NCI-H526 (cell line): ENCODE results near the gene TRAF3.

Experiments
- DNase-seq, 2 experiments: peaks; one replicate each; lab custom pipeline; 2025; lab: John Stamatoyannopoulos, UW

TRAF3 gene

DNA sequence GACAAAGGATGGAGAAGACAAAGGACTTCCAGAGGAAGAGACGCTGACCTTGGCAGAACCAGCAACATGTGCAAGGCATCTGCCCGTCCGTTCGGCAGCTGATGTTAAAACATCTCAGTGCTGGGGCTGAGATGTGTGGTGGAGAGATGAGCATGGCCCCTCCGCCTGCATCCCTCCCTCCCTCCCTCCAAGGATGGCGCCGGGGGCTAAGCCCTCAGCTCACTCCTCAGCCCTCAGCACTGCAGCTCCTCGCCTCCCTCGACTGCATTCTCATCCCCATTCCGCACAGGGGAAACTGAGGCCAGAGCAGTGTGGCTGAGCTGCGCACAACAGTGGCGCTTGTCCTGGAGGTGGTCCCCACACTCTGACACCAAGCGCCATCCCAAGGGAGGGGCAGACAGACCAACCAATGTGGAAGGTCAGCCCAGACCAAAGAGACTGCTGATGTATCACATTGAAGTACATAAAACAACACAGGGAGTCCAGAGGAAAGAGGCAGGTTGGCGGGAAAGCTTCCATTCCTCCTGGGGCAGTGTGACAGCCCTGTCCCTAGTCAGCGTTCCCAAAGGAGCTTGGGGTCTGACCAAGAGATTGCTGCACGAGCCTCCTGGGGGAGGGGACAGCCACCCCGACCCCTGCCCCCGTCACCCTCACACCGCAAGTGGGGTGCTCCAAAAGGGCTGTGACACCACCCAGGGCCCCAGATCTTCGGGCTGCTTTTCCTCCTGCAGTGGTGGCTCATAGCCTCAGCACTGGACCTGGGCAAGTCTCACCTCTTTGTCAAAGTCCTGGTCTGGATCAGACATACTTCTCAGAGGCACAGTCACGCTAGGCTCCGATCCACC lies 160.3 kb downstream of the TRAF3 start:
- DNase-seq, result no peak

DNA sequence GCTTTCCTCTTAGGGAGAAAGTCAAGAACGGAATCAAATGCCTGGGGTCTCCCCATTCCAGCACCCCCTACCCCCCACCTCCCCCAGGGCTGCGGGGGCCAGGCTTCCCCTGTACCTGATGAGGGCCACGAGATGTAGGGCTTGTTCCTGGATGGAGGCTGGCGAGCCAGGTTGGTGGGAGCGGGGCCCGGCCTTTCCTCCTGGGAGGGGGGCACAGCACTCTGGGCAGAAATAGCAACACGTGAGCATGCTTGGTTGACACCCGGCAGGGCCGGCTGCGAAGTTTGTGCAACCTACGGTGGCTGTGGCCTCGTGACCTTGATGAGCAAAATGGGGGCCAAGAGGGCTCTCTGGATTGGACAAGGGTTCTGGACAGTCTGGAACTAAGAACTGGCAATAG lies 160.9 kb downstream of the TRAF3 start:
- DNase-seq, result no peak

DNA sequence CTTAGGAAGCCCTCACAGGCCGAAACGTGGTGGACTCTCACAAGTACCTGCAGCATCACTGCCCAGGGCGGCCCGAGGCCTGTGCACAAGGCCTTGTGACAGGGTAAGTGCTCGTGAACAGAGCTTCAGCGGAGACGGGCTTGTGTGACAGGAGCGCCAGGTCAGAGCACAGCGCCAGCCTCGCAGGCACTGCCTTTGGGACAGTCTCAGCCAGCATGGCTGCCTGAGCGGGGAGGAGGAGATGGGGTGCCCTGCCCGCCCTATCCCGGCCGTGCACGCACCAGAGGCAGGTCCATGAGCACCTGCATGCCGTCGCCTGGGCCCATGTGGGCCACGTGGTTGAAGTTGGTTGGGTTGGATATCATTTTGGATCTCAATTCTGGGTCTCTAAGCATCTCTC lies 162.1 kb downstream of the TRAF3 start:
- no peak for DNase-seq

DNA sequence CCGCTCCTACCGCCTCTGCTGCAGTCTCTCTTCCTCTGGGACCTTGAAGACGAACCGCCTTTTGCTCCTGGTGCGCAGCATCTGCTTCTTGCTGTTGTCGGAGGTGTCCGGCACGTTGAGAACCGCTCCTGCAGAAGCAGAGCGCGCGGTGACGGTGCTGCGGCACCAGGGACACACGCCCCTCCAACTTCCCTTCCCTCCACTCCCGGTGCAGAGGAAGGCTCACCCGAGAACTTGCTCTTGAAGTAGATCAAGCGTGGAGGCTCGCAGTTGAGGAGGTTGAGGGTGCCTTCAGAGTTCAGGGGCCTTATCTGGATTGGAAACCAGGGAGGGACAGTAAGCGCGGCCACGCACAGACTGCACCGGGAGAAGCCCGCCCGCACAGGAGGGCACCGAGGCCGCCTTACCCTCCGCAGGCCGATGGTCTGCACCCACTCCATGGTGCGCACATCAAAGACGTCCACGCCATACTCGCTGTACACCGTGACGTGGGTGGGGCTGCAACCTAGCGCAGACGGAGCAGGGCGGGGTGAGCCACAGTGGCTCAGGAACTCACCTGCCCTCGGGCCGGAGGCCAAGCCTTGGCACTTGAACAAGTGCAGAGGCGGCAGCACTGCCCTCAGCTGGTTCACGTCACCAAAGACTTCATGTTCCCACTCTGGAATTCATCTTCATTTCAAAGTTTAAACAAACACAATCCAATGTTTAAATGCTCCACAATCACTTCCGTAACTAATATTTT lies 162.7 kb downstream of the TRAF3 start:
- no peak for DNase-seq

DNA sequence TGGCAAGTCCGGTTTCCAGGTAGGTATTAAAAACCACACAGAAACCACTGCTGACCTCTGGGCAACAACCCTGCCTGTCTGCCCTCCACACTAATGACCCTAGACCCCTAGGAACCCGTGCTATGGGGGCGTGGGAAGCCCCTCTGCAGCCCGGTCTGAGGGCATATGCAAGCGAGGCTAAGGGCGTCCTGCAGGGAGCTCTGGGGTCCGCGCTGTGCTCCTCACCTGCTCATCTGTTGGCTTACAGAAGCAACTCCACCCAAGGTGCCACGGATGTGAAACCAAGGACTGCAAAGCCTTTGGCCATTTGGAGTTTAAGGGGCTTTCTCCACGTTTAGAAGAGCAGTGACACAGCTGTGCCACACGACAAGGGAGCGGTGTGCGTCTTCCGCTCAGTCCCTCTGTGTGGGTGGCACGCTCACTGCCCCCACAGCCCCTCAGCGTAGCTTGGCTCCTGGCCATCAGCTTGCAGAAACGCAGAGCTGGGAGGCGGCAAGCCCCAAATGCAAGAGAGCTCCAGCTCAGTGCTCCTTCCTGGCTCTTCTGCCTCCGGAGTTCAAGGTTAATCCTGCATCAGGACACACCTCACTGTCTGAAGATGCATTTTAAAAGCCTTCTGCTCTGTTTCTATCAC lies 163.6 kb downstream of the TRAF3 start:
- DNase-seq, result no peak

DNA sequence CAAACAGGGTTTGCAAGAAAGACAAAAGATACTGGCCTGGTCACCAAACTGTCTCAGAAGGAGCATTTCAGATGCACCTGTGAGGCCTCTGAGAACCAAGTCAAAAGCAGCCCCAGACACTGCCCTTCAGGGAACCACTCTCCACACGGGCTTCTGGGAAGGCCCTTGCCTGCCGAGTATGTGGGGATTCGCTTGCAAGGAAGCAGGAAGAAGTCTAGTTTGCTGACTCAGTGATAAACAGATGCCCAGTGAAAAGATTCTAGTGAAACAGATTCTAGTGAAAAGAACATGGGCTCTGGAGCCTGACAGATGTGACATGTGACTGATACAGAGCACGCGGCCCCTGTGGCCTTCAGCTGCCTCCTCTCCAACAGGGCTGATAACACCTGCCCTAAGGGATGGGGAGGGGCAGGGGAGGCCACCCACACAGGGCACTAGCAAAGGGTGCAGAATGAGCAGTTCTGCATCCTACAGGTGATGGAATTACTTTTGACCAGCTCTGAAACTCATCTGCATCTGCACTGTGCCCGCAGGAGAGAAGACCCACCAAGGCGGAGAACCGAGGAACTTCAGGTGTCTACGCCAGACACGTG lies 164.3 kb downstream of the TRAF3 start:
- no peak for DNase-seq

DNA sequence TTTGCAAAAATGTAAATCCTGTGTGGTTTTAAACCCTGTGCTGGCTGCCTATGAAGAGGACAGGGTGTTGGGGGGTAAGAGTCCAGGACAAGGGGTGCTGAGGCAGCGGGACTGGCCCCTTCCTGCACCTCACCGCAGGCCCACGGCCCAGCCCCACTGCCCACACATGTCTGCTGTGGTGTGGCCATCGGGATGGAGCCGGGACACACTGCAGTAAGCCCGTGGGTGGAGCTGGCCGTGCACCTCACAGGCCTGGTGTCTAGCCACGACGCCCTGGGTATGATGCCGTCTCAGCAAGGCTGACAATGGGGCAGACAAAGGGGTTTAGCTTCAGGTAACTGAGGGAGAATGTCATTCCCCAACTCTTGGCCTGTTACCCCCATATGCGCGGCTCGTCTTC lies 164.8 kb downstream of the TRAF3 start:
- DNase-seq, result no peak

DNA sequence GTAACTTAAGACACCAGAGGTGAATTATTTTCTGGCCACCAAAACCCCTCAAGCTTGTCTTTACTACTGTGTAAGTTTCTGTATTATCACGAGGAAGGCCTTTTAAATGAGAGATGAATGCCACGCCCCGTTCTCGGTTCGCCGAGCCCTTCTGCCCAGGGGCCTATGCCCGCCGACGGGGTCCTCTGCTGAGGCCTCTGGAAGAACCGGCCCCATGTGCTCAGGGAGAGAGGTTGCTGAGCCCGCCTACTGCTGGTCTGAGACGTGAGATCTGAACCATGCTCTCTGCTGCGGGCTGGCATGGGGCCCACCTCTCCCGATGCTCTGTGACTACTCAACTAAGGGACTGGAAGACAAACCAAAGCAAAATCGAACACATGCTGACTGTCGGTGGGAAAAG lies 166.2 kb downstream of the TRAF3 start:
- DNase-seq, result no peak

DNA sequence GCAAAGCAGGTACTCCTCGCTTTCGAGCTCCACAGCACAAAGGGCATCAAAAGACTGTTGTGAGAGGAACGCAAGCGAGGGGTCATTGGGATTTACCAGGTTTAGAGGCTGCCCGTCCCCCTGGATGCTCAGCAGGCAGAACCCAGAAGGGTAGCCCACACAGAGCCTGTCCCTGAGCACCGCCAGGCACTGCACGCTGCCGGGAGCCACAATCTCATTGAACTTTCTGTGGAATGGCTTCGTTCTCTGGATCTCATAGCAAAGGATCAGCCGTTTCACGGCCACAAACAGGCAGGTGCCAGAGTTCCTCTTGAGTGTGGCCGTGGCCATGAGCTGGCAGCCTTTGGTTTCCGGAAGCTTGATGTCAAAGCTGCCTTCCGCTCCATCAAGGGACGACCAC lies 166.7 kb downstream of the TRAF3 start:
- DNase-seq, result no peak

DNA sequence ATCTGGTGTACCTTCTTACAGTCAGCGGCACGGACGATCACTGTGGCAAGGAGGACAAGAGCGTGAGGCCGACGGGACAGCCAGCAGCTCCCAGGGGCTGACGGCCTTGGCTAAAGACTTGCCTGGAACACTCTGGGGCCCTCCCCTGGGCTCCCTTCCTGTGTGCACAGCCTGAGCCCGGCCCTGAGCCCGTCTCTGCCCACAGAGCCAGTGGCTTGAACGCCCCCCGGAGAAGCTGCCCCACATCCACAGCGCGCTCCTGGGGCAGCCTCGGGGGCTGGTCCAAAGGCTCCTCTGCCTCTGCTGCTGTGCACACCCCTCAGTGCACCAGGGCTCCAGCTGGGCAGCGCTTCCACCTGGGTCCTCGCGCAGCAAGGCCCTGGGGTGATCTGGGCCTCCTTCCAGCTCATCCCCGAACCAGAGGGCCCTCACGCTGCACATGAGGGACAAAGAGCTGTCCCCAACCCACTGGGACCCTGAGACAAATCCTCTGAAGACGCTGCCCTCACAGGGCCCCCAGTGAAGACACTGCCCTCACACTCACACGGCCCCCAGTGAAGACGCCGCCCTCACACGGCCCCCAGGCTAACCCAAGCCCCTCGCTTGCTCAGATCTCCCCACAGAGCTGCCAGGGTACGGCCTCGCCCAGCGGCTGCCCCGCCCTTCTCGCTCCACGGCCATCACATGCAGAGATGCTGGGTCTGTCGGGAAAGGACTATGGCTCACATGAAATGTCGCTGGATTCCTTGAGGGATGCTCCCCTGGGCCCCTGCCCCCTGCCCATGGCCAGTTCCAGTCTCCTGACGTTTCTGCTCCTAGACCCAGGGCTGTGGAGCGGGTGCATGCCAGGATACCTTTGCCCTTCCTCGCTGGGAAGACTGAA lies 167.4 kb downstream of the TRAF3 start:
- no peak for DNase-seq

DNA sequence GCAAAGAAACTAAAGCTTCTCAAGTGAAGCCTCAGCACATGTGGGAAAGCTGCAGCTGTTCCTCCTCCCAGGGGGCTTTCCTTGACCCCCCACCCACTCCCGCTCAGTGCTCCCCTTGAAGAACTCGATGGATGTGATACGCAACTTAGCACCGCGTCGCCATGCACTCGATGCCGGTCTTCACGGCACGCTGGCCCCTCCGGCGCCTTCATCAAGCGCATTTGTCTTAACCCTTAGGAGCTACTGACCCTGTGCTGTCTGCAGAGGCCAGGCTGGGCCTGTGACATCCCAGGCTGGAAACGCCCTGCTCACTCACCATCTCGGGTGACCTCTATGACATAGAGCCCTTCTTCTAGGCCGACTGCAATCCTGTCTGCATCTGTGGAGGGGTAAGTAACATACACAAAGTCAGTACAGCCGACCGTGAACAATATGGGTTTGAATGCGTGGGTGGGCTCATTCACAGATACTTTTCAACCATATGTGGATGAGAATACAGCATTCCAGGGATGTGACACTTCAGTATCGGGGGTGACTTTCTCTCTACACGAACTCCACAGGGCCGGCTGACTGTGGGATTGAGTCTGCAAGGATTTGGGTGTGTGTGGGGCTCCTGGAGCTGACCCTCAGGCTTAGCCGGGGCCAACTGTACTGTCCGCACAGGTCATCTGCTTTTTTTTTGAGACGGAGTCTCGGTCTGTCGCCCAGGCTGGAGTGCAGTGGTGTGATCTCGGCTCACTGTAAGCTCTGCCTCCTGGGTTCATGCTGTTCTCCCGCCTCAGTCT lies 168.3 kb downstream of the TRAF3 start:
- no peak for DNase-seq

DNA sequence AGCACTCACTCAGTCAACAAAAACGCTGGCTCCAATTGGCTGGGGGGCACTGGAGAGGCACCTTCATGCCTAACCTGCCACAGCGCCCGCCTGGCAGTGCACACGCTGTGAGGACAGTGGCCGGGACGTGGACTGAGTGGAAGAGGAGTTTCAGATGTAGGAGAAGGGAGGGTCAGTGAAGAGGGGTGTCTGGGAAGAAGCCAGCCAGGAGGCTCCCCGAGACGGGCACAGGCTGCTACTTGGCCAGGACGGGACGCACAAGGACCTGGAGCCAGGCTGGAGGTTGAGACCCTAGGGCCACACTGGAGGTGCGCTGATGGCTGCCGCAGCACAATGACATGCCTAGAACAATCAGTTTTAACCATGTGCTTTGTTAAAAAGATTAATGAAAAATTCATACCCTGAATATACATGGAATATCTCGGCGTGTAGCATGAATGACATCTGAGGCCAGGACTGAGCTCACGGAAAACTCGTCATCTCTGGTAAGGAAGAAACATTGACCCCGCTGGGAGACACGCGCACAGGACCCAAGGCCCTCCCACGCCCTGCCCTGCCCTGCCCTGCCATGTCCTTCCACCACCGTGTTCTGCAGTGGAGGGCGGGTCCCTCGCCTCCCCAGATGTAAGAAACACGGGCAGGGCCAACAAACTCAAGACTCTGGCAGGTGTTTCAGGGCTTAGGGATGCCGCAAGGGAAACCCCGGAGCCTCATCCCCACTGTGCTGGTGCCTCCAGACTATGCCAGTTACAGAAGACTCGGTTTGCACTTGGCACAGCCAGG lies 170.3 kb downstream of the TRAF3 start:
- DNase-seq, result no peak

DNA sequence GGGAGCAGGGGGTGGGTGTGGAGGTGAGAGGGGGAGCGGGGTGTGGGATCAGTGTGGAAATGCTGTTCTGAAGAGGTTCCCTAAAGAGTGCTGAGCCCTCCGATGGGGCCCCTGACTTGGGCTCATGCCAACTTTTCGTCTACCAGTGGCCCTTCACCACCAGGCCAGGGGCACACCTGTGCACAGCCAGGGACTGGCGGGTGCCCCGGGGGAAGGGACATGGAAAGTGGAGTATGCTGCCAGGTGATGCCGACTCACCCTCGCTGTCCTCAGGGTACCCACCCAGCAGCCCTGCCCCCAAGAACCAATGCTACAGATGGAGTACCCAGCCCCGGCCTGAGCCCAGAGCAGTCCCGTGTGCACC lies 171.4 kb downstream of the TRAF3 start:
- no peak for DNase-seq

DNA sequence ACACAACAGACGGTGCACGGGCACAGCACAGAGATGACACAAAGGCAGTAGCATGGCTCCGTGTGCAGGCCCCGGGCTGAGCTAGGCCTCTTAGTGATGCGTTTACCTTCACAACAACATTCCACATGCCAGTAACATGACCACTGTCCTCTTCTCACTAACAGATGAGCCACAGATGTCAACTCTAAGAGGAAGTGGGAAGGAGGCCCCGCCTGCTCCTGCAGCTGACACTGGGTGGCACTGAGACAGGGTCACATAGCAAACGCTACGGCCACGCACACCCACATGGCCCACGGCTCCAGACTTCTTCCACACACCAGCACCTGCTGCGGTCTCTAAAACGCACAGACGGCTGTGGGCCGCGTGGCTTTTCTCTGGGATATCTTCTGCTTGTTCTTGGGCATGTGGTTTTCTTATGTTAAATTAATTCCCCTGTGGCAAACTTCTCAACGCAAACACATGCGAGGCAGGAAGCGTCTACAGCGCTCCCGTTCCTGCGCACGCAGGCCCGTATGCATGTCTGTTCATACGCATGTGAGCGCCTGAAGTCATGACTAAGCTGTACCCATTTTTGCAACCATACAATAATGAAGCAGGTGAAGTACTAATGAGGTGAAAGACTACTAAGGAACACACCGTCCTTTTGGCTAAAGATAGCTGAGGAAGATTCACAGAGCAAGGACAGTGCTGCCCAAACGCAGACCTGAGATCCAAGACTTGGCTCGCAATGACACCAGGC lies 172.0 kb downstream of the TRAF3 start:
- DNase-seq, result no peak

DNA sequence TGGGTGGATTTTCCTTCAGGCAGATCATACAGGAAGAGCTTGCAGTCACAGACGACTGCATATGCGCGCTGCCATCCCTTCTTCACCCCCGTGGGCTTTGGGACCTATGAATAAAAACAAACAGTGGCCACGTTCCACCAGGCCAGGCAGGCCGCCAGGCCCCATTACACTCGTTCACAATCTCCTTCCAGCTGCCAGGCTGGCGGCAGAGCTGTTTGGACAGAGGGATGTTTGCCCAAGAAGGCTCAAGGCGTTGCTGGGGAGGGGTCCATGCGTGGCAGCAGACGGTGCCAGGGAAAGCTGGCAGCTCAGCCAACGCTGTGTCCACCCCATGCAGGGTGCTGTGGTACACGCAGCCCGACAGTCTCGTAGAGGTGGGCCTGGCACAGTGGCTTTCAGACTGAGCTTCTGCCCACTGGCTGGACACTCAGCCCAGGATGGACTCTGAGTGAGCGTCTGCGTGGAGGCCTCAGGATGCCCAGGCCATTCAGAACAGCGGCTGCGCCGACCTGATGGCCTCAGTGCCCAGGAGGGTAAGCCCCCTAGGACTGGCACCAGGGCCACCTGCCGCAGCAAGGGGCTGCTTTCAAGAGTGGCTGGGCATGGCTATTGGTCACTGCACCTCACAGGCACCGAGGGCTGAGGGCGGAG lies 172.7 kb downstream of the TRAF3 start:
- DNase-seq, result no peak

DNA sequence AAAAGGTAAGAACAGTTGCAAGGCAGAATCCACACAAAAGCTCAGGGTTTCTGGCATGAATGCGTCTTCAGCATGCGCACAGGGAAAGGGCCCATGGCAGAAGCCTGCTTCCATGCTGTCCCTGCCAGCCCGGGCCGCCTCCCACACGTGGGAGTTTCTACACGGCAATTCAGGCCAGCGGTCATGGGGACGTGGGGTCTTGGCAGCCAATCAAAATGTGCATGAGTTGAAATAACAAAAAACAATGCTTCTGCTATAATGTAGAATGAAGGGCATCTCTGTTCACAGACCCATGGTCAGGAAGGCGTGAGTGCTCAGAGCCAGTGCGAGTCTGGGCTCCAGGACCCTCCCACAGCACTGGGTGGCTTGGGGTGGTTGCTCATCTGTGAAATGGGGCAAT lies 173.8 kb downstream of the TRAF3 start:
- DNase-seq, result no peak

DNA sequence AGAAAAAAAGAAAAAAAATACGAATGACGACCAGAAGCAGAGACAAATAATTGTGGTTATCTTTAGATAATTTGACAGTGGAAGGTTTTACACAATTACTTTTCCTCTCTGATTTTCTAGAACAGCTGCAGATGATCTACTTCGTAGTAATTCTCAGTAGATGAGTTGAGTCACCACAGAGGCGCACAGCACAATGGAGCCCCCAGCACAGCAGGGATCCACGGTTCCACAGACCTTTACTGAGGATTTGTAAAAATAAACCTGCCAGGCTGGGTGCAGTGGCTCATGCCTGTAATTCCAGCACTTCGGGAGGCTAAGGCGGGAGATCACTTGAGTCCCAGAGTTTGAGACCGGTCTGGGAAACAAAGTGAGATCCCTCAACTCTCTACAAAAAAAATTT lies 174.6 kb downstream of the TRAF3 start:
- DNase-seq, result no peak

DNA sequence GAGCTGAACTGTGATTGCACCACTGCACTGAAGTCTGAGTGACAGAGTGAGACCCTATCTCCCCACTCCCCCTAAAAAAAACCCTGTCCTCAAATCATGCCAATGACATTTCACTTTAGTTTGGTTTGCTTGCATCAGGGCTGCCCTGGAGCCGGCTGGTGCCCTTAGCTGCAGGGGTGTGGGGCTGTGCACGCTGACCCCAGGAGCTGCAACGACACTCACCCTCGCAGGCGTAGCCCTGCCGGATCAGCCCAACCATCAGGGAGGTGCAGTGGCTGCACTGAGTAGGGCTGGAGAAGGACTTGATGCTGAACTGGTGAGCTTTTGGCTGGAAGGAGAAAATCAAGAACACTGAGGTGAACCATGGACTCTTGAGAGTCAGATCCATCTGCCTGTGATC lies 175.0 kb downstream of the TRAF3 start:
- no peak for DNase-seq

DNA sequence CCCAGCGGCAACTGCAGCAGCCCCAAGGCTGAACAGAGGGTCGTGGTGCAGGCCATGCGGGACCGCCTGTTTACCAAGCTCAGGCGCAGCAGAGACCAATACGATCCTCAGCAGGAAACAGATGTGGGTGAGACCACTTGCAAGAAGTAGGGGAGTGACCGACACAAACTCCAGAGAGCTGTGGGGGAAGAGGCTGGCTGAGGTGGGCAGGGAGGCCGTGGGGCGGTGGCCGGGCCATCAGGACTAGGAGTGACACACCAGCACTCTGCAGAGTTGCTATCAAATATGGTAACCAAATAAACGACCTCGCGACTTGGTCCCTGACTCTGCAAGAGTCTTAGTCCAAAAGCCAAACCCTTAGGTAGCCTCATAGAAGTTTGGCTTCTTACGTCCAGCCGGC lies 175.9 kb downstream of the TRAF3 start:
- DNase-seq, result no peak
